KMS-11 (cell line): ENCODE measurements around the gene CHRNA10.

Experiments
- H2AFZ ChIP-seq: fragments of 200-600 bp; sonication (generic); 2 replicates; pipeline ENCODE4 v1.6.1; 2016; ENCODE audit warnings: antibody characterized with exemption, mixed run types, low read depth
- H3K27ac ChIP-seq: fragments of 200-600 bp; sonication (generic); 2 replicates; pipeline ENCODE4 v1.6.1; 2016; ENCODE audit warnings: mild to moderate bottlenecking, mixed run types
- H3K27me3 ChIP-seq: fragments of 200-600 bp; sonication (generic); 2 replicates; pipeline ENCODE4 v1.6.1; 2017; ENCODE audit warnings: mild to moderate bottlenecking, low read depth, mixed run types, moderate library complexity; ENCODE audit not compliant: insufficient read depth
- H3K36me3 ChIP-seq: fragments of 200-600 bp; sonication (generic); 2 replicates; pipeline ENCODE4 v1.6.1; 2017; ENCODE audit warnings: mild to moderate bottlenecking, mixed run types; ENCODE audit not compliant: insufficient read depth
- H3K4me1 ChIP-seq: fragments of 200-600 bp; sonication (generic); 2 replicates; pipeline ENCODE4 v1.6.1; 2016; ENCODE audit warnings: mild to moderate bottlenecking, low read depth, mixed run types; ENCODE audit not compliant: poor library complexity, severe bottlenecking
- H3K4me2 ChIP-seq: fragments of 200-600 bp; sonication (generic); 2 replicates; pipeline ENCODE4 v1.7.0; 2016; ENCODE audit warnings: mild to moderate bottlenecking, mixed run types
- H3K4me3 ChIP-seq: fragments of 200-600 bp; sonication (generic); IDR thresholded peaks from 2 replicates; pipeline ENCODE4 v1.6.1; 2017; ENCODE audit warnings: low read depth, low read length, mixed read lengths; ENCODE audit not compliant: insufficient read depth
- H3K79me2 ChIP-seq: fragments of 200-600 bp; sonication (generic); 2 replicates; pipeline ENCODE4 v1.6.1; 2016; ENCODE audit warnings: low read depth, mixed run types; ENCODE audit not compliant: insufficient read depth
- H3K9ac ChIP-seq: fragments of 200-600 bp; sonication (generic); 2 replicates; pipeline ENCODE4 v1.6.1; 2016; ENCODE audit warnings: mild to moderate bottlenecking, mixed run types
- H4K20me1 ChIP-seq: fragments of 200-600 bp; sonication (generic); 2 replicates; pipeline ENCODE4 v1.6.1; 2016; ENCODE audit warnings: mild to moderate bottlenecking, mixed run types; ENCODE audit not compliant: insufficient read depth
- CTCF ChIP-seq: fragments of 200-600 bp; sonication (generic); conservative IDR thresholded peaks from 2 replicates; pipeline ENCODE4 v1.6.1; 2017; ENCODE audit warnings: low read depth, mild to moderate bottlenecking, antibody characterized with exemption, low read length, moderate library complexity, mixed read lengths

CHRNA10 gene

GRCh38 chr11:3669742-3670183 is 1.4 kb downstream of the CHRNA10 start:
- Histone ChIP-seq H3K4me3 (no peak overlapping the region), H3K79me2 (no peaks in the 10 kb centered on the region), H4K20me1 (no peaks in the 10 kb centered on the region), H3K9ac (no peak overlapping the region), H3K36me3 (no peaks in the 10 kb centered on the region), H2AFZ (no peak overlapping the region), H3K27me3 (no peaks in the 10 kb centered on the region), H3K4me1 (no peaks in the 10 kb centered on the region), H3K27ac (no peak overlapping the region), H3K4me2 (no peak overlapping the region)
- TF ChIP-seq CTCF: no peak

GRCh38 chr11:3669128-3669527 is 2.1 kb downstream of the CHRNA10 start:
- Histone ChIP-seq H3K79me2 (no peaks in the 10 kb centered on the region), H3K36me3 (no peaks in the 10 kb centered on the region), H3K4me3 (no peak overlapping the region), H2AFZ (no peak overlapping the region), H3K9ac (no peak overlapping the region), H3K27me3 (no peaks in the 10 kb centered on the region), H3K27ac (no peak overlapping the region), H4K20me1 (no peaks in the 10 kb centered on the region), H3K4me1 (no peaks in the 10 kb centered on the region), H3K4me2 (no peak overlapping the region)
- no peak for TF ChIP-seq CTCF

GRCh38 chr11:3667149-3668035 is 3.8 kb downstream of the CHRNA10 start:
- Histone ChIP-seq H3K36me3 (no peaks in the 10 kb centered on the region), H3K27ac (no peak overlapping the region), H3K4me1 (no peaks in the 10 kb centered on the region), H4K20me1 (no peaks in the 10 kb centered on the region), H3K4me3 (no peak overlapping the region), H3K4me2 (no peak overlapping the region), H2AFZ (no peak overlapping the region), H3K79me2 (no peaks in the 10 kb centered on the region), H3K9ac (no peak overlapping the region), H3K27me3 (no peaks in the 10 kb centered on the region)
- no peak for TF ChIP-seq CTCF

- TF ChIP-seq CTCF: no peak
- H3K36me3 ChIP-seq: no peaks in the 10 kb centered on the region
- no peak overlapping the region for H3K4me3 ChIP-seq
- no peaks in the 10 kb centered on the region for H3K4me1 ChIP-seq
- H3K4me2 ChIP-seq: no peak overlapping the region
- H3K27me3 ChIP-seq: no peaks in the 10 kb centered on the region
- H3K27ac ChIP-seq: no peak overlapping the region
- no peak overlapping the region for H2AFZ ChIP-seq
- H3K79me2 ChIP-seq: no peaks in the 10 kb centered on the region
- H3K9ac ChIP-seq: no peak overlapping the region
- H4K20me1 ChIP-seq: no peaks in the 10 kb centered on the region
These were observed 5.1 kb downstream of the CHRNA10 start for GRCh38 chr11:3666023-3666530.
